K562 (cell line): ENCODE measurements around the gene CPED1. TPM values are rescaled to one million over a fixed set of nuclear protein-coding genes. Genes with fewer than 3 reads are reported as not detected.
"Not testable (repeated sequence)": the region's sequence is repeated elsewhere in the genome, so short reads cannot be mapped to it uniquely, and the experiment has no call there.

Source experiments
- ATAC-seq: fragments of 200-7000 bp; cut with Tn5 transposase; 3 replicates; pipeline ENCODE4 v1.9.1; 2020; ENCODE audit warnings: moderate library complexity
- BruUV-seq: library from RNA; stranded (reverse); fragments of 400-500 nt; replicated peaks from 2 replicates; lab custom pipeline; 2021; lab: Mats Ljungman, UMichigan
- CTCF ChIA-PET: fragments of 300-600 bp; formaldehyde crosslinking; extraction: SDS; loops from one replicate; lab custom pipeline; 2021; ENCODE audit warnings: low intra/inter-chr PET ratio; lab: Yijun Ruan, JAX
- POLR2A ChIA-PET: fragments of 300-600, 350-650 bp; sonication (Branson Sonifier 250); formaldehyde crosslinking; extraction: SDS; loops from one replicate; lab custom pipeline; 2021; ENCODE audit warnings: antibody characterized with exemption, inconsistent platforms; lab: Yijun Ruan, JAX
- DNase-seq, 4 experiments: peaks; one replicate each; pipeline versions ENCODE4 v3.0.0 to v3.0.0-alpha.2; 2011 to 2018; ENCODE audit warnings: low spot score in 3 of 4, mixed read lengths in 3 of 4; ENCODE audit errors: extremely low read depth in 1 of 4
- FAIRE-seq: peaks from 2 replicates; lab custom pipeline; 2011; peaks lifted over from hg19 to GRCh38; lab: Jason Lieb, UNC
- H2AFZ ChIP-seq: 2 replicates; pipeline ENCODE4 v1.6.0; 2011; ENCODE audit warnings: low read depth, low read length, control low read depth, inconsistent platforms
- H3K27ac ChIP-seq: fragments of 200-600 bp; 3 replicates; pipeline ENCODE4 v1.8.0; 2011; ENCODE audit warnings: low read depth, mild to moderate bottlenecking, control low read depth, inconsistent platforms, low read length, moderate library complexity, mixed read lengths; ENCODE audit errors: extremely low read depth
- H3K27me3 ChIP-seq, 2 experiments: fragments of 300-600 bp in 1 of 2; 2 replicates in 1 of 2; 3 replicates in 1 of 2; pipeline versions ENCODE4 v1.6.0 to v1.8.0; 2011; ENCODE audit warnings: inconsistent platforms in 2 of 2, low read length in 2 of 2, mild to moderate bottlenecking in 1 of 2, mixed read lengths in 1 of 2, moderate library complexity in 1 of 2; ENCODE audit not compliant: control insufficient read depth in 2 of 2, insufficient read depth in 2 of 2
- H3K36me3 ChIP-seq: fragments of 300-600 bp; 3 replicates; pipeline ENCODE4 v1.8.0; 2011; ENCODE audit warnings: mild to moderate bottlenecking, low read length, inconsistent platforms; ENCODE audit not compliant: control insufficient read depth, insufficient read depth
- H3K4me1 ChIP-seq, 2 experiments: fragments of 200-600 bp in 1 of 2; replicated peaks in 1 of 2; 2 replicates in 1 of 2; 3 replicates in 1 of 2; pipeline versions ENCODE4 v1.5.1 to v1.8.0; 2011; ENCODE audit warnings: inconsistent platforms in 2 of 2, low read length in 2 of 2, mild to moderate bottlenecking in 1 of 2, mixed read lengths in 1 of 2, moderate library complexity in 1 of 2; ENCODE audit not compliant: control insufficient read depth in 2 of 2, insufficient read depth in 2 of 2
- H3K4me2 ChIP-seq: 2 replicates; pipeline ENCODE4 v1.6.1; 2011; ENCODE audit warnings: low read length, control low read depth, inconsistent platforms, mixed read lengths; ENCODE audit not compliant: insufficient read depth
- H3K4me3 ChIP-seq: fragments of 200-600 bp; sonication (generic), shearing (Covaris generic); 2 replicates; pipeline ENCODE4 v1.5.1; 2016; ENCODE audit warnings: control low read depth, inconsistent platforms
- H3K79me2 ChIP-seq: fragments of 200-600 bp; 3 replicates; pipeline ENCODE4 v1.8.0; 2011; ENCODE audit warnings: low read length, inconsistent platforms; ENCODE audit not compliant: control insufficient read depth, insufficient read depth
- H3K9ac ChIP-seq, 2 experiments: 2 replicates each; pipeline versions ENCODE4 v1.6.0 to v1.6.1; 2011; ENCODE audit warnings: low read depth in 2 of 2, low read length in 2 of 2, control low read depth in 1 of 2, inconsistent platforms in 1 of 2, mild to moderate bottlenecking in 1 of 2, mixed read lengths in 1 of 2; ENCODE audit not compliant: insufficient read depth in 1 of 2
- H3K9me1 ChIP-seq: one replicate; pipeline ENCODE4 v1.6.0; 2011; ENCODE audit warnings: inconsistent platforms, mild to moderate bottlenecking, low read length, moderate library complexity; ENCODE audit not compliant: control insufficient read depth, insufficient read depth
- H3K9me3 ChIP-seq: replicated peaks from 2 replicates; pipeline ENCODE4 v1.5.1; 2011; ENCODE audit warnings: low read depth, low read length, inconsistent platforms; ENCODE audit not compliant: control insufficient read depth, insufficient read depth
- H4K20me1 ChIP-seq: replicated peaks from 2 replicates; pipeline ENCODE4 v1.6.1; 2011; ENCODE audit warnings: low read length, inconsistent platforms, mixed read lengths; ENCODE audit not compliant: control insufficient read depth, insufficient read depth
- ARHGAP35 ChIP-seq: fragments of 450-650 bp; IDR thresholded peaks from 2 replicates; pipeline ENCODE4 v1.6.1; 2018; ENCODE audit not compliant: partially characterized antibody
- BCOR ChIP-seq: fragments of 450-650 bp; IDR thresholded peaks from 2 replicates; pipeline ENCODE4 v1.6.1; 2016
- KDM1A ChIP-seq, 2 experiments: fragments of 450-650 bp; IDR thresholded peaks; 2 replicates each; pipeline ENCODE4 v1.6.1; 2016; ENCODE audit warnings: mild to moderate bottlenecking in 2 of 2
- MAFK ChIP-seq: IDR thresholded peaks from 2 replicates; pipeline ENCODE4 v1.6.1; 2011; ENCODE audit warnings: low read length, improper control_type of control experiment
- POLR2A ChIP-seq: fragments of 450-650 bp; conservative IDR thresholded peaks from 2 replicates; pipeline ENCODE4 v1.6.1; 2016
- POLR2B ChIP-seq: fragments of 450-650 bp; IDR thresholded peaks from 2 replicates; pipeline ENCODE4 v1.6.1; 2018; ENCODE audit warnings: low read depth; ENCODE audit not compliant: partially characterized antibody
- RBM22 ChIP-seq: fragments of 200-400 bp; formaldehyde crosslinking; IDR thresholded peaks from 2 replicates; pipeline ENCODE4 v1.6.1; 2018; ENCODE audit warnings: low read length, low read depth; ENCODE audit not compliant: poor library complexity, severe bottlenecking
- RBM25 ChIP-seq: fragments of 200-400 bp; formaldehyde crosslinking; IDR thresholded peaks from 2 replicates; pipeline ENCODE4 v1.6.1; 2018; ENCODE audit warnings: low read length, low read depth, moderate library complexity; ENCODE audit not compliant: severe bottlenecking
- SMARCA5 ChIP-seq: fragments of 450-650 bp; IDR thresholded peaks from 2 replicates; pipeline ENCODE4 v1.6.1; 2016
- SUPT5H ChIP-seq: fragments of 450-650 bp; IDR thresholded peaks from 2 replicates; pipeline ENCODE4 v1.6.1; 2016
- THRAP3 ChIP-seq: fragments of 450-650 bp; IDR thresholded peaks from 2 replicates; pipeline ENCODE4 v1.6.1; 2016; ENCODE audit warnings: mild to moderate bottlenecking, inconsistent platforms, borderline replicate concordance
- ZNF146 ChIP-seq: IDR thresholded peaks from one replicate; pipeline ENCODE4 v1.6.1; 2018; ENCODE audit warnings: missing compliant biosample characterization; ENCODE audit not compliant: unreplicated experiment
- WGBS: fragments of 100-300 bp; shearing (Covaris generic); methylation state at CpG from one replicate; pipeline ENCODE4 v1.1.6; 2016; ENCODE audit warnings: low coverage, mixed read lengths; ENCODE audit not compliant: insufficient coverage; ENCODE audit errors: missing lambda C conversion rate; 5-methylcytosine and 5-hydroxymethylcytosine counted together
- in situ Hi-C: fragments of 300-500 bp; cut with MboI; formaldehyde crosslinking; loops from 4 replicates; pipeline ENCODE4 v1.15.0; 2018; ENCODE audit warnings: inconsistent platforms, mixed read lengths
- intact Hi-C: fragments of 100-400 bp; cut with micrococcal nuclease; formaldehyde crosslinking; loops from 2 replicates; pipeline ENCODE4 v1.14.2; 2022
- polyA plus RNA-seq, 8 experiments: library from polyadenylated mRNA; depleted of rRNA in 4 of 8; stranded (reverse) in 5 of 8; unstranded in 3 of 8; fragments of >200 nt; fragmentation: Nextera tagmentation in 2 of 8; fragmentation: Illumina TruSeq in 1 of 8; extraction: Ambion mirVana in 2 of 8; extraction: Trizol in 1 of 8; gene quantifications; 2 replicates each; pipeline versions ENCODE4 v1.2.1 to v1.2.3, GENCODE V29; 2011 to 2014; ENCODE audit warnings: inconsistent platforms in 1 of 8, missing spikeins in 1 of 8
- total RNA-seq, 7 experiments: library from RNA; depleted of rRNA in 6 of 7; stranded (reverse); fragments of >200 nt in 6 of 7; fragmentation: Illumina TruSeq in 2 of 7; extraction: Trizol in 2 of 7; gene quantifications; 2 replicates each; pipeline versions ENCODE4 v1.2.1 to v1.2.3, GENCODE V29; 2011 to 2021; ENCODE audit warnings: low replicate concordance in 1 of 7
- TF ChIP-seq, protein P1 (sequence below): fragments of 250-450 bp; sonication (Bioruptor Pico); IDR thresholded peaks from 2 replicates; pipeline ENCODE4 v1.4.0; 2020

Gene CPED1
- total and polyA plus RNA-seq, 9 of the 15 experiments (the other 6 are each of a cell fraction or from before 2014, with no cell fraction given) = 195 to 393 (median 290) TPM

DNA sequence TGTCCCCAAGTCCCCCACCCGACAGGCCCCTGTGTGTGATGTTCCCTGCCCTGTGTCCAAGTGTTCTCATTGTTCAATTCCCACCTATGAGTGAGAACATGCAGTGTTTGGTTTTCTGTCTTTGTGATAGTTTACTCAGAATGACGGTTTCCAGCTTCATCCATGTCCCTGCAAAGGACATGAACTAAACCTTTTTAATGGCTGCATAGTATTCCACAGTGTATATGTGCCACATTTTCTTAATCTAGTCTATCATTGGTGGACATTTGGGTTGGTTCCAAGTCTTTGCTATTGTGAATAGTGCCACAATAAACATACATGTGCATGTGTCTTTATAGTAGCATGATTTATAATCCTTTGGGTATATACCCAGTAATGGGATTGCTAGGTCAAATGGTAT is 232.6 kb downstream of the CPED1 start:
- FAIRE-seq, CTCF ChIA-PET, POLR2A ChIA-PET, in situ Hi-C loops, BruUV-seq, H2AFZ ChIP-seq, H3K9me3 ChIP-seq, H3K9me1 ChIP-seq, intact Hi-C loops, H3K4me2 ChIP-seq, ATAC-seq, H4K20me1 ChIP-seq, H3K27ac ChIP-seq, H3K27me3 ChIP-seq, H3K4me1 ChIP-seq, H3K9ac ChIP-seq, DNase-seq, H3K4me3 ChIP-seq: not testable (repeated sequence)
- TF ChIP-seq ZNF146 = peak; percentile 97
- peak; percentile 60 for TF ChIP-seq RBM25
- peak in 1 of 2 experiments; percentile 47; a peak in 1 of 4 replicates for TF ChIP-seq KDM1A (IDR thresholded peaks at IDR 0.05)
- TF ChIP-seq BCOR = peak; percentile 48; the same call in 1 of the 2 replicates
- 0 out of 2 replicates have a peak, but pooled peaks have one; percentile 40 for TF ChIP-seq SMARCA5
- H3K36me3 ChIP-seq = peaks cover 33% of the 10 kb centered on the region
- peaks cover 69% of the 10 kb centered on the region for H3K79me2 ChIP-seq
- 93% methylated on average over 2 of the region's 2 CpGs for WGBS

DNA sequence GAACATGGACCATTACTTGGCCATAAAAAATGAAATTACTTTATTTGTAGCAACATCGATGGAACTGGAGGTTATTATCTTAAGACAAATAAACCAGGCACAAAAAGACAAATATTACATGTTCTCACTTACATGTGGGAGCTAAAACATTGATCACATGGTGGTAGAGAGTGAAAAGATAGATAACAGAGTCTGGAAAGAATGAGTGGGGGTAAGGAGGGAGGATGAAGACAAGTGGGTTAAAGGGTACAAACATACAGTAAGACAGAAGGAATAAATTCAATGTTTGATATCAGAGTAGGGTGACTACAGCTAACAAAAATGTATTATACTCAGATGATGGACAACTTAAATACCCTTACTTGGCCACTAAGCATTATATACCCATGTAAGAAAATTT is 240.3 kb downstream of the CPED1 start:
- TF ChIP-seq THRAP3 (peak; percentile 76; the same call in 1 of the 2 replicates), SUPT5H (peak; percentile 16; the same call in 1 of the 2 replicates), POLR2A (peak; percentile 41; the same call in 1 of the 2 replicates), POLR2B (peak; percentile 37), ARHGAP35 (peak; percentile 17), RBM22 (peak; percentile 62), MAFK (no peak)
- TF ChIP-seq, protein P1, sequence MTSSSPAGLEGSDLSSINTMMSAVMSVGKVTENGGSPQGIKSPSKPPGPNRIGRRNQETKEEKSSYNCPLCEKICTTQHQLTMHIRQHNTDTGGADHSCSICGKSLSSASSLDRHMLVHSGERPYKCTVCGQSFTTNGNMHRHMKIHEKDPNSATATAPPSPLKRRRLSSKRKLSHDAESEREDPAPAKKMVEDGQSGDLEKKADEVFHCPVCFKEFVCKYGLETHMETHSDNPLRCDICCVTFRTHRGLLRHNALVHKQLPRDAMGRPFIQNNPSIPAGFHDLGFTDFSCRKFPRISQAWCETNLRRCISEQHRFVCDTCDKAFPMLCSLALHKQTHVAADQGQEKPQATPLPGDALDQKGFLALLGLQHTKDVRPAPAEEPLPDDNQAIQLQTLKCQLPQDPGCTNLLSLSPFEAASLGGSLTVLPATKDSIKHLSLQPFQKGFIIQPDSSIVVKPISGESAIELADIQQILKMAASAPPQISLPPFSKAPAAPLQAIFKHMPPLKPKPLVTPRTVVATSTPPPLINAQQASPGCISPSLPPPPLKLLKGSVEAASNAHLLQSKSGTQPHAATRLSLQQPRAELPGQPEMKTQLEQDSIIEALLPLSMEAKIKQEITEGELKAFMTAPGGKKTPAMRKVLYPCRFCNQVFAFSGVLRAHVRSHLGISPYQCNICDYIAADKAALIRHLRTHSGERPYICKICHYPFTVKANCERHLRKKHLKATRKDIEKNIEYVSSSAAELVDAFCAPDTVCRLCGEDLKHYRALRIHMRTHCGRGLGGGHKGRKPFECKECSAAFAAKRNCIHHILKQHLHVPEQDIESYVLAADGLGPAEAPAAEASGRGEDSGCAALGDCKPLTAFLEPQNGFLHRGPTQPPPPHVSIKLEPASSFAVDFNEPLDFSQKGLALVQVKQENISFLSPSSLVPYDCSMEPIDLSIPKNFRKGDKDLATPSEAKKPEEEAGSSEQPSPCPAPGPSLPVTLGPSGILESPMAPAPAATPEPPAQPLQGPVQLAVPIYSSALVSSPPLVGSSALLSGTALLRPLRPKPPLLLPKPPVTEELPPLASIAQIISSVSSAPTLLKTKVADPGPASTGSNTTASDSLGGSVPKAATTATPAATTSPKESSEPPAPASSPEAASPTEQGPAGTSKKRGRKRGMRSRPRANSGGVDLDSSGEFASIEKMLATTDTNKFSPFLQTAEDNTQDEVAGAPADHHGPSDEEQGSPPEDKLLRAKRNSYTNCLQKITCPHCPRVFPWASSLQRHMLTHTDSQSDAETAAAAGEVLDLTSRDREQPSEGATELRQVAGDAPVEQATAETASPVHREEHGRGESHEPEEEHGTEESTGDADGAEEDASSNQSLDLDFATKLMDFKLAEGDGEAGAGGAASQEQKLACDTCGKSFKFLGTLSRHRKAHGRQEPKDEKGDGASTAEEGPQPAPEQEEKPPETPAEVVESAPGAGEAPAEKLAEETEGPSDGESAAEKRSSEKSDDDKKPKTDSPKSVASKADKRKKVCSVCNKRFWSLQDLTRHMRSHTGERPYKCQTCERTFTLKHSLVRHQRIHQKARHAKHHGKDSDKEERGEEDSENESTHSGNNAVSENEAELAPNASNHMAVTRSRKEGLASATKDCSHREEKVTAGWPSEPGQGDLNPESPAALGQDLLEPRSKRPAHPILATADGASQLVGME = no peak
- CTCF ChIA-PET = no interaction called here
- no peak overlapping the region for H3K4me3 ChIP-seq
- no peak overlapping the region for H3K4me2 ChIP-seq
- H4K20me1 ChIP-seq = no peaks in the 10 kb centered on the region
- H3K36me3 ChIP-seq = peaks cover 76% of the 10 kb centered on the region
- H3K27ac ChIP-seq = no peak overlapping the region
- FAIRE-seq (peak; percentile 11), ATAC-seq (no peak), DNase-seq (no peak)
- in situ Hi-C loops (no loop called here), intact Hi-C loops (no loop called here)
- H3K9me1 ChIP-seq = no peaks in the 10 kb centered on the region
- H3K27me3 ChIP-seq = no peaks in the 10 kb centered on the region
- POLR2A ChIA-PET = no interaction called here
- no peak overlapping the region for H2AFZ ChIP-seq
- H3K9me3 ChIP-seq = no peaks in the 10 kb centered on the region
- H3K79me2 ChIP-seq = peaks cover 37% of the 10 kb centered on the region; the same call in 2 of the 3 replicates
- no peaks in the 10 kb centered on the region for H3K4me1 ChIP-seq
- no TSS peak for BruUV-seq
- WGBS = 79% methylated on average over 1 of the region's 1 CpG
- H3K9ac ChIP-seq = no peak overlapping the region
